GM19438 (cell line): ENCODE measurements around the gene CHMP1B.

ENCODE experiments used
- ATAC-seq: cut with Tn5 transposase; IDR thresholded peaks from one replicate; pipeline ENCODE4 v1.9.1; 2021; ENCODE audit warnings: low read depth; ENCODE audit not compliant: unreplicated experiment

CHMP1B gene, protein sequence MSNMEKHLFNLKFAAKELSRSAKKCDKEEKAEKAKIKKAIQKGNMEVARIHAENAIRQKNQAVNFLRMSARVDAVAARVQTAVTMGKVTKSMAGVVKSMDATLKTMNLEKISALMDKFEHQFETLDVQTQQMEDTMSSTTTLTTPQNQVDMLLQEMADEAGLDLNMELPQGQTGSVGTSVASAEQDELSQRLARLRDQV

GRCh38 chr18:11851146-11851805 is at the start of gene CHMP1B:
CHMP1B (plus strand) TSS chr18:11851413; CDS start chr18:11851512, 99 bp downstream.
- peak; percentile 95 for ATAC-seq

- no peak for ATAC-seq
These were observed 49.6 kb upstream of the CHMP1B start for GRCh38 chr18:11801573-11801972.

GRCh38 chr18:11802158-11802557 is 49.1 kb upstream of the CHMP1B start:
- ATAC-seq: no peak

- ATAC-seq: no peak
These were observed 48.6 kb upstream of the CHMP1B start for GRCh38 chr18:11802586-11802985.

DNA sequence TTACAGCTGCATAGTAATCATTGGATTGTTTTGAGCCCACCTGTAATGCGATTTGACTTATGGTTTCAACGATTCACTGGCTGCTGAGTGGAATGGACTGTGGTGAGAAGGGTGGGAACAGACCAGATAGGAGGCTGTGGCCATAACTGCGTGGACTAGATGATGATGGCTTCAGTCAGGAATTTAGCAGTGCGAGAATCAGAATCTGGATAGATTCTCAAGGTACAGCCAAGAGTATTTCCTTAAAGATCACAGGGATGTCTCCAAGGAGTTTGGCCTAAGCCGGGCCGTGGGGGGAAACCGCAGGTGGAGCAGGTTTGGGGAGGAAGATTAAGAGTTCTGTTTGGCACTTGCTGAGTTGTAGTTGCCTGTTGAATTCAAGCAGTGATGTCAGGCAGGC is 44.0 kb upstream of the CHMP1B start:
- no peak for ATAC-seq

GRCh38 chr18:11808001-11808855 is 43.0 kb upstream of the CHMP1B start:
- ATAC-seq: no peak

GRCh38 chr18:11809895-11810294 is 41.3 kb upstream of the CHMP1B start:
- no peak for ATAC-seq

- no peak for ATAC-seq
These were observed 40.8 kb upstream of the CHMP1B start for GRCh38 chr18:11810379-11810778.

DNA sequence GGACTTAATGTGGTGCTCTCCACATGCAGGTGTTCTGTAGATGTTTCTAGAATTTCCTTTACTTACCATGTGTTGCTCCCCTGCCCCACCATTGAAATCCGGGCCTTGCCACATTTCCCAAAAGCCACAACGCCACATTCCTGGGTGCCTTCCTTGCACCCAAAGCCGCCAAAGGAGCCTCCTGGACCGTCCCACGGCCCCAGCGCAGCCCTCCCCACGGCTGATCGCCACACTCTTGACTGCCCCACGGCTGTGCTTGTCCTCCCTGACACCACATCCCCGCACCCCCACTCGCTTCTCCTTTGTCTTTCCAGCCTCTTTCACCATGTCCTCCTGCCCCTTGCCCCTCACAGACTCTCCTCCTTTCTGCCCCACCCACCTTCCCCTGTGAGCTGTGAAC is 40.2 kb upstream of the CHMP1B start:
- ATAC-seq: no peak

DNA sequence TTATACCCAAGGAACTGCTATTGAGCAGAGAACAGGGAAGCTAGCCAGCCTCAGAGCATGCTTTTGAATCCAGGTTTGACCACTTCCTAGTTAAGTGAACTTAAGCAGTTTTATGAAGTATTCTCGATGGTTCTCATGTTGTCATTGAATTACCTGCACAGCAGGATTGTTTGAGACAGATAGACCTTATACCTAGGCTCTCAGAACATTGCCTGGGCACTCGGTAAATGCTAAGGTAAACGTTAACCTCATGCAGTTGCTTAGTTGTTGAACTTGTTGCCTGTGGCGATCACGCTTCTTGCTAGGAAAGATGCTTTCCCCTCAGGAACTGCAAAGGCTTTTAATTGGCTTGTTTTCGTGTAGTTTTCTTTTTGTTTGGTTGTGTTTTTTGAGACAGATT is 34.0 kb upstream of the CHMP1B start:
- ATAC-seq: no peak

- no peak for ATAC-seq
These were observed 32.6 kb upstream of the CHMP1B start for GRCh38 chr18:11818486-11819203.

- ATAC-seq: no peak
These were observed 31.3 kb upstream of the CHMP1B start for GRCh38 chr18:11819938-11820337.

GRCh38 chr18:11820697-11821096 is 30.5 kb upstream of the CHMP1B start:
- no peak for ATAC-seq

- no peak for ATAC-seq
These were observed 30.0 kb upstream of the CHMP1B start for GRCh38 chr18:11821208-11821607.

DNA sequence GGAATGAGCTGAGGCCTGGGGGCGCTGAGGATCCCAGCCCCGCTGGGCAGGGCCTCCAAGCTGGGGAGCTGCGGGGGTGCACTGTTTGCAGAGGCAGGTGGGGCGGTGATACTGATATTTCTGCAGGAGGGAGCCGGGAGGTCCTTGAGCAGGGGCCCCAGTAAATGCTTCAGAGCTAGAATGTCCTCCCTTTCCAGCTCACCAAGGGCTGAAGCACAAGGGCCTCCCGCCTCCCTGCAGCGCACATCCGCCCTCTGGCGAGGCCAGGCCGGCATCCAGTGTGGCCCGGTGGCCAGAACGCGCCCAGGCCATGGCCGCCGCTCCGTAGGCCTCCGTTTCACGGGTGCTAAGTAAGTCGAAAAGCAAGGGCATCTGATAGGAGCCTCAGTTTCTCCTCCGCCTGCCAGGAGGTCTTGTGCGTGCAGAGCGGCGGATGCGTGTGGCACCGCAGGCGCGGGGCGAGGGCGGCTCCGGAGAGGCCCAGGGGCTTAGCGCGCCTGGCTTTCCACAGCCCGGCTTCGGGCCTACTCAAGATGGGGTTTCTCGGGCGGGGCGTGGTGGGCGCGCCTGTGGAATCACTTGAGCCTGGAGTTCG is 29.5 kb upstream of the CHMP1B start:
- no peak for ATAC-seq

DNA sequence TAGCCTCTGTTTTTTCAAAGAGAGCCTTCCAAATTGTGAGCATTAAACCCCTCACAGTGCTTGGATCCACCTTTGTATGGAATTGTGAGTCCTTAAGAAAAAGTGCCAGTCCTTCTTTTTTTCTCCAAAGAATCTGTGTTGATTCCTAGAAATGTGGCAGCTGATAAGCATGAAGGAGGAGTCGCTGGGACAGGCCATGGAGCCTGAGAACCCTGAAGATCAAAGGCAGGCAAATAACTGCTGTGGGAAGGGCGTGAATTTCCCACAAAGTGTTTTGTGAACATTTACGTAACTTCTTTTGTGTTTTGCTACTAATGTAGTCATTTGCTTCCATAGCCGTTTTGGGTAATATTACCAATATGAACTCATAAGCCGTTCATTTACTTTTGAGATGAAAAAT is 27.7 kb upstream of the CHMP1B start:
- ATAC-seq: no peak

- ATAC-seq: no peak
These were observed 24.4 kb upstream of the CHMP1B start for GRCh38 chr18:11826836-11827235.

GRCh38 chr18:11828786-11829432 is 22.3 kb upstream of the CHMP1B start:
- ATAC-seq: no peak

- no peak for ATAC-seq
These were observed 20.6 kb upstream of the CHMP1B start for GRCh38 chr18:11830585-11830984.

DNA sequence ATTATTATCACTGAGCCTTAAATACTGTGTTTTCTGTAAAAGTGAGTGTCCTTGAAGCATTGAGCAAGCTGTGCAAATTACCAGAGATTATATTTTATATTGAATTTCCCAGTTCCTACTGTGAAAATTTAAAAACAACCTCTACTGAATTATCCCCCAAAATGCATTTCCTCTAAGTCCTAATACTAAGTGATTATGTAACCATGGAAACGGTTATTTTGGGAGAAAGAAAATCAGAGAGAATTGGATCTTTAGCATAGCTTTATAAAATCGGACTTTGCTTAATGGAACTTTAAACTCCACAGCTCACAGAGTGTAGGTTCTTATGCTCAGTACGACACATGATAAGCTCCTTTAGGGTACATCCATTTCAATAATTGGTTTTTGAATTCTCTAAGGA is 19.3 kb upstream of the CHMP1B start:
- no peak for ATAC-seq
